CD14-positive monocyte (primary cell): ENCODE measurements around the gene AFG1L. TPM values are rescaled to one million over a fixed set of nuclear protein-coding genes. Genes with fewer than 3 reads are reported as not detected.

Source experiments
- DNase-seq, 3 donors: peaks; one replicate each; pipeline ENCODE4 v3.0.0-alpha.2; 2011 to 2022
- H2AFZ ChIP-seq: 2 replicates; pipeline ENCODE4 v1.6.0; 2012; ENCODE audit warnings: mild to moderate bottlenecking, low read depth, low read length, inconsistent platforms; ENCODE audit not compliant: insufficient read depth, poor library complexity, severe bottlenecking
- H3K27ac ChIP-seq, 2 donors: 1 replicate in 1 of 2; 2 replicates in 1 of 2; pipeline ENCODE4 v1.5.1; 2012 to 2013; ENCODE audit warnings: low read length in 2 of 2, control low read depth in 1 of 2, inconsistent platforms in 1 of 2, low read depth in 1 of 2, mild to moderate bottlenecking in 1 of 2
- H3K27me3 ChIP-seq, 2 donors: one replicate each; pipeline versions ENCODE4 v1.6.0 to v1.6.1; 2011 to 2013; ENCODE audit warnings: low read length in 2 of 2; ENCODE audit not compliant: control insufficient read depth in 2 of 2, insufficient read depth in 2 of 2
- H3K36me3 ChIP-seq, 2 donors: replicated peaks in 1 of 2; 1 replicate in 1 of 2; 2 replicates in 1 of 2; pipeline versions ENCODE4 v1.5.1 to v1.6.1; 2012 to 2013; ENCODE audit warnings: low read length in 2 of 2, control low read depth in 1 of 2, inconsistent platforms in 1 of 2, mild to moderate bottlenecking in 1 of 2; ENCODE audit not compliant: insufficient read depth in 2 of 2, control insufficient read depth in 1 of 2
- H3K4me1 ChIP-seq, 2 donors: 1 replicate in 1 of 2; 2 replicates in 1 of 2; pipeline versions ENCODE4 v1.5.1 to v1.6.1; 2012 to 2013; ENCODE audit warnings: low read length in 2 of 2, control low read depth in 1 of 2, inconsistent platforms in 1 of 2, mild to moderate bottlenecking in 1 of 2, moderate library complexity in 1 of 2; ENCODE audit not compliant: insufficient read depth in 2 of 2, control insufficient read depth in 1 of 2
- H3K4me2 ChIP-seq: replicated peaks from 2 replicates; pipeline ENCODE3; 2012; ENCODE audit warnings: low read length, moderate library complexity, mild to moderate bottlenecking; ENCODE audit not compliant: poor library complexity, severe bottlenecking; ENCODE audit errors: extremely low read depth
- H3K4me3 ChIP-seq, 3 experiments: fragments of 200-600 bp in 1 of 3; sonication (generic) in 1 of 3; replicated peaks in 1 of 3; 1 replicate in 2 of 3; 2 replicates in 1 of 3; pipeline ENCODE4 v1.5.1; 2011 to 2013; ENCODE audit warnings: low read length in 3 of 3, mild to moderate bottlenecking in 3 of 3, control low read depth in 2 of 3, low read depth in 2 of 3, inconsistent platforms in 1 of 3, moderate library complexity in 1 of 3
- H3K79me2 ChIP-seq: 2 replicates; pipeline ENCODE4 v1.6.0; 2012; ENCODE audit warnings: mild to moderate bottlenecking, control low read depth, inconsistent platforms, low read length, moderate library complexity; ENCODE audit not compliant: insufficient read depth
- H3K9ac ChIP-seq: 2 replicates; pipeline ENCODE4 v1.6.0; 2017; ENCODE audit warnings: low read length, mild to moderate bottlenecking; ENCODE audit not compliant: insufficient read depth, poor library complexity, severe bottlenecking
- H3K9me3 ChIP-seq, 2 donors: replicated peaks in 1 of 2; 1 replicate in 1 of 2; 2 replicates in 1 of 2; pipeline versions ENCODE4 v1.5.1 to v1.6.1; 2012 to 2013; ENCODE audit warnings: low read length in 2 of 2, control low read depth in 1 of 2; ENCODE audit not compliant: control insufficient read depth in 1 of 2, insufficient read depth in 1 of 2
- H4K20me1 ChIP-seq: 2 replicates; pipeline ENCODE4 v1.6.0; 2012; ENCODE audit warnings: mild to moderate bottlenecking, low read length, control low read depth, moderate library complexity; ENCODE audit not compliant: insufficient read depth
- H3K27ac Mint-ChIP-seq, 7 donors: one replicate each; pipeline ENCODE4 v1.8.0; 2020; ENCODE audit warnings: mild to moderate bottlenecking in 7 of 7, mixed read lengths in 7 of 7, moderate library complexity in 6 of 7, inconsistent platforms in 2 of 7
- H3K27me3 Mint-ChIP-seq, 3 donors: one replicate each; pipeline ENCODE4 v1.8.0; 2021 to 2022; ENCODE audit warnings: low read depth in 3 of 3, mild to moderate bottlenecking in 3 of 3, mixed read lengths in 3 of 3, moderate library complexity in 3 of 3, inconsistent platforms in 1 of 3
- H3K36me3 Mint-ChIP-seq, 2 donors: one replicate each; pipeline ENCODE4 v1.8.0; 2020; ENCODE audit warnings: mixed read lengths in 2 of 2, inconsistent platforms in 1 of 2, mild to moderate bottlenecking in 1 of 2
- H3K4me1 Mint-ChIP-seq: one replicate; pipeline ENCODE4 v1.8.0; 2020; ENCODE audit warnings: mild to moderate bottlenecking, mixed read lengths
- H3K4me3 Mint-ChIP-seq, 2 donors: one replicate each; pipeline ENCODE4 v1.8.0; 2020; ENCODE audit warnings: mild to moderate bottlenecking in 2 of 2, mixed read lengths in 2 of 2, moderate library complexity in 1 of 2
- H3K9me3 Mint-ChIP-seq, 7 donors: one replicate each; pipeline ENCODE4 v1.8.0; 2020 to 2022; ENCODE audit warnings: mixed read lengths in 7 of 7, mild to moderate bottlenecking in 6 of 7, moderate library complexity in 6 of 7, inconsistent platforms in 2 of 7
- WGBS: methylation state at CpG from one replicate; pipeline ENCODE4 v1.1.5; 2013; ENCODE audit warnings: missing lambda C conversion rate; ENCODE audit not compliant: insufficient coverage; 5-methylcytosine and 5-hydroxymethylcytosine counted together
- intact Hi-C, 2 donors: fragments of 100-400 bp; cut with micrococcal nuclease; formaldehyde crosslinking; loops; one replicate each; pipeline versions ENCODE4 v1.15.0 to v1.15.1; 2023
- polyA plus RNA-seq, 3 donors: library from polyadenylated mRNA; depleted of rRNA in 1 of 3; unstranded in 2 of 3; stranded (reverse) in 1 of 3; fragments of 300-500 nt in 2 of 3; fragments of >200 nt in 1 of 3; fragmentation: Illumina TruSeq in 2 of 3; gene quantifications; 1 replicate in 2 of 3; 2 replicates in 1 of 3; pipeline ENCODE4 v1.2.3, GENCODE V29; 2012 to 2021
- TF ChIP-seq, protein P1 (sequence below): fragments of 200-600 bp; IDR thresholded peaks from one replicate; pipeline ENCODE4 v1.8.0; 2022; ENCODE audit warnings: antibody characterized with exemption, mild to moderate bottlenecking

The AFG1L gene
- polyA plus RNA-seq, 3 donors, result 0.95 to 2.8 (median 2.7) TPM

DNA sequence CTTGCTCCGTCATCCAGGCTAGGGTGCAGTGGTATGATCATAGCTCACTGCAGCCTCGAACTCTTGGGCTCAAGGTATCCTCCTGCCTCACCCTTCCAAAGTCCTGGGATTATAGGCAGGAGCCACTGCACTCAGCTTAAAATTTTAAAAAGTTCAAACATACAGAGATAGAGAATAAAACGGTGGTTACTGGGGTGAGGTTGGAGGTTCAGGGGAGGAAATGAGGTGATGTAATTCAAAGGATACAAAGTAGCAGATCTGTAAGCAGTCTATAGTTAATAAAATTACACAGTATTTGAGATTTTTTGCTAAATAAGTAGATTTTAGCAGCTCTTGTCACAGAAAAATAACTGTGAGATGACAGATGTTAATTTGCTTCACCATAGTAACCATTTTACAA is 7.5 kb upstream of the AFG1L start:
- intact Hi-C loops, result no loop called here
- Histone ChIP-seq H3K9ac (no peak overlapping the region), H3K4me1 (no peaks in the 10 kb centered on the region), H3K4me2 (no peak overlapping the region), H3K27ac (no peak overlapping the region), H3K36me3 (no peaks in the 10 kb centered on the region), H2AFZ (no peak overlapping the region), H3K79me2 (no peaks in the 10 kb centered on the region), H3K4me3 (no peak overlapping the region), H4K20me1 (no peaks in the 10 kb centered on the region), H3K9me3 (no peaks in the 10 kb centered on the region), H3K27me3 (no peaks in the 10 kb centered on the region)
- Mint-ChIP-seq H3K36me3 (no peaks in the 10 kb centered on the region), H3K9me3 (no peaks in the 10 kb centered on the region), H3K4me1 (peaks cover 7% of the 10 kb centered on the region), H3K27me3 (peaks cover 0 to 3% (median 3%) of the 10 kb centered on the region in 3 donors), H3K4me3 (no peak overlapping the region), H3K27ac (no peak overlapping the region)
- TF ChIP-seq, protein P1, sequence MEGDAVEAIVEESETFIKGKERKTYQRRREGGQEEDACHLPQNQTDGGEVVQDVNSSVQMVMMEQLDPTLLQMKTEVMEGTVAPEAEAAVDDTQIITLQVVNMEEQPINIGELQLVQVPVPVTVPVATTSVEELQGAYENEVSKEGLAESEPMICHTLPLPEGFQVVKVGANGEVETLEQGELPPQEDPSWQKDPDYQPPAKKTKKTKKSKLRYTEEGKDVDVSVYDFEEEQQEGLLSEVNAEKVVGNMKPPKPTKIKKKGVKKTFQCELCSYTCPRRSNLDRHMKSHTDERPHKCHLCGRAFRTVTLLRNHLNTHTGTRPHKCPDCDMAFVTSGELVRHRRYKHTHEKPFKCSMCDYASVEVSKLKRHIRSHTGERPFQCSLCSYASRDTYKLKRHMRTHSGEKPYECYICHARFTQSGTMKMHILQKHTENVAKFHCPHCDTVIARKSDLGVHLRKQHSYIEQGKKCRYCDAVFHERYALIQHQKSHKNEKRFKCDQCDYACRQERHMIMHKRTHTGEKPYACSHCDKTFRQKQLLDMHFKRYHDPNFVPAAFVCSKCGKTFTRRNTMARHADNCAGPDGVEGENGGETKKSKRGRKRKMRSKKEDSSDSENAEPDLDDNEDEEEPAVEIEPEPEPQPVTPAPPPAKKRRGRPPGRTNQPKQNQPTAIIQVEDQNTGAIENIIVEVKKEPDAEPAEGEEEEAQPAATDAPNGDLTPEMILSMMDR, result no peak
- no peak for DNase-seq
- WGBS, result no CpG with 5 or more reads among the region's 3 CpGs

DNA sequence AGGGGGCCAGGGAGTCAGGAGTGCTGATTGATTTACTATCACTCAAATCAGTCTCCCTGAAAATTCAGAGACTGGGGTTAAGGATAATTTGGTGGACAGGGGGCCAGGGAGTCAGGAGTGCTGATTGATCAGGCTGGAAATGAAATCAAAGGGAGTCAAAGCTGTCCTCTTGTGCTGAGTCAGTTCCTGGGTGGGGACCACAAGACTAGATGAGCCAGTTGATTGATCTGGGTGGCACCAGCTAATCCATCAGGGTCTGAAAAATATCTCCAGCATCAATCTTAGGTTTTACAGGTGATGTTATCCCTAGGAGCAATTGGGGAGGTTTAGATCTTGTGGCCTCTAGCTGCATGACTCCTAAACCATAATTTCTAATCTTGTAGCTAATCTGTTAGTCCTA is 6.1 kb upstream of the AFG1L start:
- Histone ChIP-seq H3K9ac (no peak overlapping the region), H3K27me3 (no peaks in the 10 kb centered on the region), H3K36me3 (no peaks in the 10 kb centered on the region), H3K4me2 (no peak overlapping the region), H4K20me1 (no peaks in the 10 kb centered on the region), H2AFZ (no peak overlapping the region), H3K4me3 (no peak overlapping the region), H3K27ac (no peak overlapping the region), H3K4me1 (peaks cover 0 to 2% of the 10 kb centered on the region in 2 donors), H3K79me2 (no peaks in the 10 kb centered on the region), H3K9me3 (no peaks in the 10 kb centered on the region)
- no peaks in the 10 kb centered on the region for H3K36me3 Mint-ChIP-seq
- intact Hi-C loops, result no loop called here
- peaks cover 0 to 3% (median 2%) of the 10 kb centered on the region in 3 donors for H3K27me3 Mint-ChIP-seq
- TF ChIP-seq, protein P1, result no peak
- no peak overlapping the region for H3K27ac Mint-ChIP-seq
- DNase-seq, result no peak
- peaks cover 7% of the 10 kb centered on the region for H3K4me1 Mint-ChIP-seq
- no peak overlapping the region for H3K4me3 Mint-ChIP-seq
- no peaks in the 10 kb centered on the region for H3K9me3 Mint-ChIP-seq
